Subcutaneous adipose tissue (tissue), 4 donors: ENCODE measurements around the gene UTS2B. TPM values are rescaled to one million over a fixed set of nuclear protein-coding genes. Genes with fewer than 3 reads are reported as not detected.

Experiments
- total RNA-seq, 4 donors: library from RNA; depleted of rRNA; stranded (reverse); fragments of >200 nt; gene quantifications; one replicate each; pipeline ENCODE4 v1.1.0, GENCODE V29; 2016
- TF ChIP-seq, protein P1 (sequence below): fragments of 450-650 bp; IDR thresholded peaks from one replicate; pipeline ENCODE4 v1.5.1; 2016; ENCODE audit warnings: low read depth, mild to moderate bottlenecking, control low read depth, antibody characterized with exemption, moderate library complexity

The UTS2B gene
- total RNA-seq, 4 donors from 2014 or later: 0.82 to 2.0 (median 1.1) TPM

GRCh38 chr3:191324936-191325335 lies 5.4 kb downstream of the UTS2B start:
- TF ChIP-seq, protein P1, sequence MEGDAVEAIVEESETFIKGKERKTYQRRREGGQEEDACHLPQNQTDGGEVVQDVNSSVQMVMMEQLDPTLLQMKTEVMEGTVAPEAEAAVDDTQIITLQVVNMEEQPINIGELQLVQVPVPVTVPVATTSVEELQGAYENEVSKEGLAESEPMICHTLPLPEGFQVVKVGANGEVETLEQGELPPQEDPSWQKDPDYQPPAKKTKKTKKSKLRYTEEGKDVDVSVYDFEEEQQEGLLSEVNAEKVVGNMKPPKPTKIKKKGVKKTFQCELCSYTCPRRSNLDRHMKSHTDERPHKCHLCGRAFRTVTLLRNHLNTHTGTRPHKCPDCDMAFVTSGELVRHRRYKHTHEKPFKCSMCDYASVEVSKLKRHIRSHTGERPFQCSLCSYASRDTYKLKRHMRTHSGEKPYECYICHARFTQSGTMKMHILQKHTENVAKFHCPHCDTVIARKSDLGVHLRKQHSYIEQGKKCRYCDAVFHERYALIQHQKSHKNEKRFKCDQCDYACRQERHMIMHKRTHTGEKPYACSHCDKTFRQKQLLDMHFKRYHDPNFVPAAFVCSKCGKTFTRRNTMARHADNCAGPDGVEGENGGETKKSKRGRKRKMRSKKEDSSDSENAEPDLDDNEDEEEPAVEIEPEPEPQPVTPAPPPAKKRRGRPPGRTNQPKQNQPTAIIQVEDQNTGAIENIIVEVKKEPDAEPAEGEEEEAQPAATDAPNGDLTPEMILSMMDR: no peak

GRCh38 chr3:191321019-191321767 lies 9.1 kb downstream of the UTS2B start:
- TF ChIP-seq, protein P1: no peak

GRCh38 chr3:191320316-191320715 lies 10.0 kb downstream of the UTS2B start:
- TF ChIP-seq, protein P1: no peak

- TF ChIP-seq, protein P1: no peak
These were observed 13.3 kb downstream of the UTS2B start for GRCh38 chr3:191316876-191317603.

DNA sequence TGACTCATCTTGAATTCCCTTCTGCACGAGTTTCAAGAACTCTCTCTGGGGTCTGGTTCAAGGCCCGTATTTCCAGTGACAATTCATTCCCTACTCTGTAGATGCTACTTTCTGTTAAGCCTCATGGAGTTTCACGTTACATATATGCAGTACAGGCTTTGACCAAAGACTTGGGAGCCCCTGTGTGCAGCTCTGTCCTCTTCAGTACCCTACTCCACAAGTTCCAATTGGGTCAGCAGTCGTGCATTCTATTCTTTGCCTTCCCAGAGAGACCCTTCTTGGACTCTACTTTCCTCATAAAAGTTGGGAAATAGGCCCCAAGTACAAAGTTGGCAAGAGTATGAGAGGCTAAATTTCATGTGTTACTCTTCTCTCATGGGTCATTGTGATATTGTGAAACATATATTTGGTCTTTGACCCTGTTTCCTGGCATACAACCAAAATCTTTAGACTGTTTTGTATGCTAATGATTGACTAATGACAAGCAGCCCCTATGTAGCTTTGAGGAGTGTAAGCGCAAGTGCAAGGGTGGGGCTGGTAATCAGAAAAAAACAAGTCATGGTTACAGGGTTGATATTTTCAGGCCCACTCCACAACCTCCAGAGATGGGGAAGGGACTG lies 16.1 kb downstream of the UTS2B start:
- TF ChIP-seq, protein P1: no peak

DNA sequence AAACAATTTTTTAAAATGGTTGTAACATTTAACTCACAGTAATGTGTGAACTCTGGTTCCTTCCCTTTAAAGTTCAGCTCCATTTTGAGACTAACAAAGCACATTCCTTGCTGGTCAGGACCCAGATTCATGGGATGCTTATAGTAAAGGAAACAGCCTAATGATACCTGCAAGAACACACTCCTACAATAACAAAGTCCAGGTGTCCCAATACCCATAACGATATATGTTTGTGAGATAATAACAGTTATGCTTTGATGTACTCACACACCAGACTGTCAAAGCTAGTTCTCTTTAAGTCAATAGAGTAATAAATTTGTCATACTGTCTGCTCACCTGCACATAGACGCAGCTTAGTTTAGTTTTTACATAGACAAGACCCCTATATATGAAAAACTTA lies 17.0 kb downstream of the UTS2B start:
- TF ChIP-seq, protein P1: no peak

- TF ChIP-seq, protein P1: no peak
These were observed 23.0 kb downstream of the UTS2B start for GRCh38 chr3:191307341-191307740.
